Smooth muscle cell (in vitro differentiated cells): ENCODE results near the gene NAP1L4. TPM values are rescaled to one million over a fixed set of nuclear protein-coding genes. Genes with fewer than 3 reads are reported as not detected.

Source experiments
- DNase-seq: peaks from one replicate; lab custom pipeline; 2025; ENCODE audit not compliant: unreplicated experiment; lab: John Stamatoyannopoulos, UW
- H2AFZ ChIP-seq: fragments of 200-600 bp; sonication (generic); 2 replicates; pipeline ENCODE4 v1.6.0; 2016; ENCODE audit warnings: antibody characterized with exemption, low read depth, mild to moderate bottlenecking
- H3F3A ChIP-seq: fragments of 200-600 bp; sonication (generic); 2 replicates; pipeline ENCODE4 v1.6.0; 2017; ENCODE audit warnings: antibody characterized with exemption, low read depth
- H3K27ac ChIP-seq: fragments of 200-600 bp; sonication (generic); 2 replicates; pipeline ENCODE4 v1.5.1; 2016; ENCODE audit warnings: low read depth, mild to moderate bottlenecking
- H3K27me3 ChIP-seq: fragments of 200-600 bp; sonication (generic); 2 replicates; pipeline ENCODE4 v1.6.1; 2016; ENCODE audit warnings: low read depth, mild to moderate bottlenecking
- H3K36me3 ChIP-seq: fragments of 200-600 bp; sonication (generic); 2 replicates; pipeline ENCODE4 v1.5.1; 2016; ENCODE audit warnings: low read depth
- H3K4me1 ChIP-seq: fragments of 200-600 bp; sonication (generic); 2 replicates; pipeline ENCODE4 v1.5.1; 2016; ENCODE audit warnings: low read depth
- H3K4me2 ChIP-seq: fragments of 200-600 bp; sonication (generic); 2 replicates; pipeline ENCODE4 v1.6.0; 2016; ENCODE audit warnings: mild to moderate bottlenecking
- H3K4me3 ChIP-seq: fragments of 200-600 bp; sonication (generic); 2 replicates; pipeline ENCODE4 v1.5.1; 2016; ENCODE audit warnings: mild to moderate bottlenecking
- H3K79me2 ChIP-seq: fragments of 200-600 bp; sonication (generic); 2 replicates; pipeline ENCODE4 v1.6.0; 2016; ENCODE audit warnings: low read depth, mild to moderate bottlenecking
- H3K9ac ChIP-seq: fragments of 200-600 bp; sonication (generic); 2 replicates; pipeline ENCODE4 v1.6.0; 2016; ENCODE audit warnings: low read depth
- H3K9me3 ChIP-seq: fragments of 200-600 bp; sonication (generic); replicated peaks from 2 replicates; pipeline ENCODE4 v1.5.1; 2016; ENCODE audit warnings: low read depth
- H4K20me1 ChIP-seq: fragments of 200-600 bp; sonication (generic); 2 replicates; pipeline ENCODE4 v1.6.0; 2016; ENCODE audit warnings: low read depth
- WGBS: methylation state at CpG from one replicate; pipeline ENCODE4 v1.1.7; 2016; ENCODE audit warnings: low lambda C conversion rate; 5-methylcytosine and 5-hydroxymethylcytosine counted together
- polyA plus RNA-seq: library from polyadenylated mRNA; unstranded; fragments of >200 nt; fragmentation: Nextera tagmentation; extraction: Ambion mirVana; gene quantifications from 2 replicates; pipeline ENCODE4 v1.2.1, GENCODE V29; 2016
- total RNA-seq: library from RNA; depleted of rRNA; stranded (reverse); fragments of >200 nt; gene quantifications from 2 replicates; pipeline ENCODE4 v1.2.3, GENCODE V29; 2014
- TF ChIP-seq, protein P1 (sequence below): fragments of 200-600 bp; sonication (generic); IDR thresholded peaks from 2 replicates; pipeline ENCODE4 v1.5.1; 2017; ENCODE audit warnings: borderline replicate concordance, mild to moderate bottlenecking, antibody characterized with exemption; ENCODE audit not compliant: insufficient read depth, poor library complexity, severe bottlenecking

The NAP1L4 gene
- total and polyA plus RNA-seq, 2 experiments from 2014 or later: 63.1 to 95.0 TPM

DNA sequence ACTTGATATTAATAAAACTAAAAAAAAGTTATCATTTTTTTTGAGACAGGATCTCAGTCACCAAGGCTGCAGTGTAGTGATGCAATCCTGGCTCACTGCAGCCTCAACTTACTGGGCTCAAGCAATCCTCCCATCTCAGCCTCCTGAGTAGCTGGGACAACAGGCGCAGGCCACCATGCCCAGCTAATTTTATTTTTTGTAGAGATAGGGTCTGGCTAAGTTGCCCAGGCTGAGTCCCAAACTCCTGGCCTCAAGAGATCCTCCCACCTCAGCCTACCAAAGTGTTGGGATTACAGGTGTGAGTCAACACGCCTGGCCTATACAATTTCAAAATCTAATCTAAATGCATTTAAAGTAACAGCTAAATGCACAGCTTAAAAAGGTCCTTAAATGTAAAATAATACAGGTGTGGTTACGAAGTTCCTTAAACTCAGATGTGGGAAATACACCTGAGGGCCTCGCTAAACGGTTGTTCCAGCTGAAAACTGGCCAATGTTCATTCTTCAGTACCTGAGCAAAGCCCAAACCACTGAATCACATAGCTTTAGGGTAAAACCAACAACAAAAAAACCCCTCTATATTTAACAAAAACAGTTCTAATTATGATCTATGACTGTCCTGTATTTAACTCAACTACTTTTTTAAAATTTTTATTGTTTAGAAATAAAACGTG, 11.8 kb downstream of the NAP1L4 start:
- Histone ChIP-seq H3K36me3 (peaks cover 13% of the 10 kb centered on the region), H3K27ac (peak overlapping the region; percentile 22), H3K9ac (no peak overlapping the region), H3K79me2 (peaks cover 90% of the 10 kb centered on the region), H2AFZ (no peak overlapping the region), H3K27me3 (no peaks in the 10 kb centered on the region), H3K4me2 (no peak overlapping the region), H4K20me1 (peaks cover 100% of the 10 kb centered on the region), H3F3A (no peaks in the 10 kb centered on the region), H3K9me3 (no peaks in the 10 kb centered on the region), H3K4me3 (no peak overlapping the region), H3K4me1 (no peaks in the 10 kb centered on the region)
- TF ChIP-seq, protein P1, sequence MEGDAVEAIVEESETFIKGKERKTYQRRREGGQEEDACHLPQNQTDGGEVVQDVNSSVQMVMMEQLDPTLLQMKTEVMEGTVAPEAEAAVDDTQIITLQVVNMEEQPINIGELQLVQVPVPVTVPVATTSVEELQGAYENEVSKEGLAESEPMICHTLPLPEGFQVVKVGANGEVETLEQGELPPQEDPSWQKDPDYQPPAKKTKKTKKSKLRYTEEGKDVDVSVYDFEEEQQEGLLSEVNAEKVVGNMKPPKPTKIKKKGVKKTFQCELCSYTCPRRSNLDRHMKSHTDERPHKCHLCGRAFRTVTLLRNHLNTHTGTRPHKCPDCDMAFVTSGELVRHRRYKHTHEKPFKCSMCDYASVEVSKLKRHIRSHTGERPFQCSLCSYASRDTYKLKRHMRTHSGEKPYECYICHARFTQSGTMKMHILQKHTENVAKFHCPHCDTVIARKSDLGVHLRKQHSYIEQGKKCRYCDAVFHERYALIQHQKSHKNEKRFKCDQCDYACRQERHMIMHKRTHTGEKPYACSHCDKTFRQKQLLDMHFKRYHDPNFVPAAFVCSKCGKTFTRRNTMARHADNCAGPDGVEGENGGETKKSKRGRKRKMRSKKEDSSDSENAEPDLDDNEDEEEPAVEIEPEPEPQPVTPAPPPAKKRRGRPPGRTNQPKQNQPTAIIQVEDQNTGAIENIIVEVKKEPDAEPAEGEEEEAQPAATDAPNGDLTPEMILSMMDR: no peak
- no peak for DNase-seq
- WGBS: 79% methylated on average over 6 of the region's 6 CpGs

DNA sequence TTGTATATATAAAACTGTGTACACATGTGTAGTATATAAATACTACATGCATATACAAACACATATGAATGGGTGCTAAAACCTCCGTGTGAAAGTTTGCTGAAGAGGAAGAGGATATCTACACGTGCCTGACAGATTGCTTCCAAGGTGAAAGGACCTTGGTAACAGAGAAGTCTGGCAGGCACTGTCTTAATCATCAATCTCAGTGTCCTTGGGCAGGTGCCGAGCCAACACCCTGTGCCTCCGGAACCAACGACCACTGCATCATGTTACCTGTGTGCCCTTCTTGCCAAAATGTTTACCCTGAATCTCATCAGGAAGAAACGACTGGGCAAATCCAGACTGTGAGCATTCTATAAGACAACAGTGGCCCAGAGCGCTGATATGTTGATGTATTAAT, 15.0 kb downstream of the NAP1L4 start:
- no peak overlapping the region for H3K4me2 ChIP-seq
- H3K27ac ChIP-seq: no peak overlapping the region
- H3K79me2 ChIP-seq: peaks cover 70% of the 10 kb centered on the region
- no peak overlapping the region for H2AFZ ChIP-seq
- TF ChIP-seq, protein P1: no peak
- H3K36me3 ChIP-seq: peaks cover 16% of the 10 kb centered on the region
- H3K4me3 ChIP-seq: no peak overlapping the region
- H3K4me1 ChIP-seq: no peaks in the 10 kb centered on the region
- H3K9me3 ChIP-seq: no peaks in the 10 kb centered on the region
- no peaks in the 10 kb centered on the region for H3K27me3 ChIP-seq
- H3F3A ChIP-seq: no peaks in the 10 kb centered on the region
- peaks cover 100% of the 10 kb centered on the region for H4K20me1 ChIP-seq
- DNase-seq: no peak
- 97% methylated on average over 7 of the region's 7 CpGs for WGBS
- no peak overlapping the region for H3K9ac ChIP-seq

DNA sequence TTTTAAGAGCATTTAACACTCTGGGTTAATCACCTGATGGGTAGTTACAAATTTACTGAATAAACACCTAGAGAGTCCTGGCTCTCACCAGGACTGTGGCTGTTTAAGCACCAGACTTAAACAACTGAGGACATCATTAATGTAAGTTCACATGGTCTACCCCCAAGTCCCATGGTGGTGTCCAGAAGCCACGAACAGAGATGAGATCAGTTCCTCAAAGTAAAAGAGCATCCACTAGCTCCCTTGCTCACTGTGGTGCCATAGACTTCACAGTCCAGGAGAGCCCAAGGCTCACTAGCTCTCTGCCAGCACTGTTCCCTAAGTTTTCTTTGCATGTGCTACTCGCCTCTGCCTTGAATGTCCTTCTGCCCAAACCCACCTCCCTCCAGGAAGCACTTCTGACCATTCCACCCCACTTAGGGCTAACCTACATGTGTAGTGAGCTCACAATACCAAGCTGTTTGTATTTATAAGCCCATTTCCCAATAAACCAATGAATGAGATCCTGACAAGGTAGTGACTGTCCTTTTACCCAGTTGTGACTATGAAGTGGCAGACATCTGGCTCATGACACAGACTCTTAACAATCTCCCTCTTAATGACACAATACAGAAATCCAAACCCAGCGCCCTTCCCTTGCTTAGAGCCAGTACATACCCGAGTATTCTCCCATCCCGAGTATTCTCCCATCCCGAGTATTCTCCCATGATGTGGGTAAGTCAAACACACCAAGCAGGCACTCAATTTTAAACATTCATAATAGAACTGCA, 15.7 kb downstream of the NAP1L4 start:
- Histone ChIP-seq H2AFZ (no peak overlapping the region), H3K79me2 (peaks cover 68% of the 10 kb centered on the region), H3K4me1 (no peaks in the 10 kb centered on the region), H3F3A (no peaks in the 10 kb centered on the region), H3K4me2 (no peak overlapping the region), H3K9me3 (no peaks in the 10 kb centered on the region), H3K36me3 (peaks cover 16% of the 10 kb centered on the region), H3K9ac (no peak overlapping the region), H4K20me1 (peaks cover 99% of the 10 kb centered on the region), H3K27me3 (no peaks in the 10 kb centered on the region), H3K27ac (no peak overlapping the region), H3K4me3 (no peak overlapping the region)
- 97% methylated on average over 6 of the region's 6 CpGs for WGBS
- TF ChIP-seq, protein P1: no peak
- DNase-seq: no peak
